Measurements from ENCODE around the gene FAM111A.
"Not testable (repeated sequence)": the region's sequence is repeated elsewhere in the genome, so short reads cannot be mapped to it uniquely, and the experiment has no call there.

The FAM111A gene

DNA sequence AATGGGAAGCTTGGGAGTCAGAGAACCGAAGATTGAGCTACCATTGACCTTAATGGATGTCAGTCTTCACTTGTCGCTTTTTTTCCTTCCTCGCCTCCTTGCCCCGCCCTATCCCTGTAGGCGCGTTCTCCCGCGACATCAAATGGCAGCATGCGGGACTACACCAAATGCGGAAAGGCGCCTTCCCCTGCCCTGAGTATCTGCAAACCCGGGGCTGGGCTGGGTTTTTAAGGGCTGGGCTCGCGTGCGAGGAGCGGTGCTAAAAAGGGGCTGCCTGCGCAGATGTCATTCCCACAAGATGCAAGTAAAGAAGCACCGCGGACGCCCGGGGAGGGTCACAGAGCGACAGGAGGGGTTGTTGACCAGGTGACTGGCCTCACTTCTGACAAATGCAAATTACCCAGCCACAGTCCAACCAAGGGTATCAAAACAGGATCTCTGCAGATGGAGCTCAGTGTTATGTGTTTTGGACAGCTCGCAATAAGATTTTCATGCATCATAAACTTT, 40.3 kb upstream of the FAM111A start:
- Histone ChIP-seq H3K4me1 (ENCODE audit: insufficient read depth, poor library complexity, severe bottlenecking) (no peaks in the 10 kb centered on the region), H3K27ac (ENCODE audit: poor library complexity, severe bottlenecking) (no peak overlapping the region), H3K36me3 (ENCODE audit: low read depth) (no peaks in the 10 kb centered on the region), H3K9me3 (ENCODE audit: severe bottlenecking) (no peaks in the 10 kb centered on the region), H3K27me3 (ENCODE audit: insufficient read depth, poor library complexity, severe bottlenecking) (no peaks in the 10 kb centered on the region), H3K4me3 (ENCODE audit: severe bottlenecking) (peak overlapping the region; percentile 7)
- DNase-seq (ENCODE audit: low spot score): no peak
- peak; percentile 29 for ATAC-seq (ENCODE audit: low read depth)
- TF ChIP-seq, protein P1, sequence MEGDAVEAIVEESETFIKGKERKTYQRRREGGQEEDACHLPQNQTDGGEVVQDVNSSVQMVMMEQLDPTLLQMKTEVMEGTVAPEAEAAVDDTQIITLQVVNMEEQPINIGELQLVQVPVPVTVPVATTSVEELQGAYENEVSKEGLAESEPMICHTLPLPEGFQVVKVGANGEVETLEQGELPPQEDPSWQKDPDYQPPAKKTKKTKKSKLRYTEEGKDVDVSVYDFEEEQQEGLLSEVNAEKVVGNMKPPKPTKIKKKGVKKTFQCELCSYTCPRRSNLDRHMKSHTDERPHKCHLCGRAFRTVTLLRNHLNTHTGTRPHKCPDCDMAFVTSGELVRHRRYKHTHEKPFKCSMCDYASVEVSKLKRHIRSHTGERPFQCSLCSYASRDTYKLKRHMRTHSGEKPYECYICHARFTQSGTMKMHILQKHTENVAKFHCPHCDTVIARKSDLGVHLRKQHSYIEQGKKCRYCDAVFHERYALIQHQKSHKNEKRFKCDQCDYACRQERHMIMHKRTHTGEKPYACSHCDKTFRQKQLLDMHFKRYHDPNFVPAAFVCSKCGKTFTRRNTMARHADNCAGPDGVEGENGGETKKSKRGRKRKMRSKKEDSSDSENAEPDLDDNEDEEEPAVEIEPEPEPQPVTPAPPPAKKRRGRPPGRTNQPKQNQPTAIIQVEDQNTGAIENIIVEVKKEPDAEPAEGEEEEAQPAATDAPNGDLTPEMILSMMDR (IDR thresholded peaks at IDR 0.05; ENCODE audit: poor library complexity, severe bottlenecking): peak; percentile 27

DNA sequence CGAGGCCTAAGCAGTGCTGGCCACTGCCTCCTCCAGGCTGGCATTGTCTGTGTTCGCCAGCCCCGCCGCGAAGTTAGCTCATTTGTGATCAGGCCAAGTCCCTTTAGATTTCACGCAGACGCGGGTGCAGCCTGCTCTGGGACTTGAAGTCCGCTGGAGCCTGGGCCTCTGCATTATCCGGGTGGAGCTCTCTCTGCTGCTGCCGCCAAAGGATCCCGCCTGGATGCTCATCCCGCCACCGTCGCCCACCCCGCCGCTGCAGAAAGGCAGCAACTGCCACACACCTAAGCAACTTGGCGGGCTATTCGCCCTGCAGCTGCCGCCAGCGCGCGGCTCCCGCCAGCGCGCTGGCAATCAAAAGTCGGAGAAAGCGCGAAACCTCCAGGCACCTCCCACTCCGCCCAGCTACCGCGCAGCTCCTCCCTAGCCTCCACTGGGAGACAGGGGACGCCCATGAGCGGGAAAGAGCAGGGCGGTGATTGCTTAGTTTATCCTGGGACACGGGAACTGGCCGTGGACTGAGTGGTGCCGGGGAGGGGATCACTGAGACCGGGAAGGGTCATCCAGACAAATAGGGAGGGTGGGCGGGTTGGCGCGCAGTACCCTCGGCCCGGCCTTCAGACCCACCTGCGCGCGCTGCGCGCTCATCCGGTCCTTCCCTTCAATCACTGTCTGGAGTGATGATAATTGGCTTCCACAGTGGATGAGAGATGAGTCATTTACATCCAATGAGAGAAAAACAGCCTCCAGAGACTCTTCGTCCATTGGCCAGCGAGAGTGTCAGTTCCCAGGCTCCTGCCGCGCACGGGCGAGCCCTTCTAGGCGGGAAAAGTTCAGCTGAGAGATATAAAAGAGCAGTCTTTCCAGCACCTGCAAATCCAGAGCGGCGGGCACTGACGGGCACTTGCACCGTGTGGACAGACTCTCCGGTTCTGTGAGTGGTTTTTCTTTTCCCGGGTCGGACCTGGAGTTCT, 36.0 kb upstream of the FAM111A start, which contains the start of gene FAM111B:
TSS of gene FAM111B (plus strand) at position 875 of the 974 bp plus-strand sequence. CDS start 2,389 bp downstream, outside the sequence.
- peaks cover 33% of the 10 kb centered on the region for H3K36me3 ChIP-seq (ENCODE audit: low read depth)
- peak within 1 kb of the TSS; percentile 35 for H3K4me3 ChIP-seq (ENCODE audit: severe bottlenecking)
- ATAC-seq (ENCODE audit: low read depth) (peak; percentile 93), DNase-seq (ENCODE audit: low spot score) (peak; percentile 91)
- H3K27ac ChIP-seq (ENCODE audit: poor library complexity, severe bottlenecking): peak within 1 kb of the TSS; percentile 55
- TF ChIP-seq, protein P1 (IDR thresholded peaks at IDR 0.05; ENCODE audit: poor library complexity, severe bottlenecking): no peak
- H3K9me3 ChIP-seq (ENCODE audit: severe bottlenecking): no peaks in the 10 kb centered on the region
- H3K27me3 ChIP-seq (ENCODE audit: insufficient read depth, poor library complexity, severe bottlenecking): no peaks in the 10 kb centered on the region
- peaks cover 9% of the 10 kb centered on the region for H3K4me1 ChIP-seq (ENCODE audit: insufficient read depth, poor library complexity, severe bottlenecking)

DNA sequence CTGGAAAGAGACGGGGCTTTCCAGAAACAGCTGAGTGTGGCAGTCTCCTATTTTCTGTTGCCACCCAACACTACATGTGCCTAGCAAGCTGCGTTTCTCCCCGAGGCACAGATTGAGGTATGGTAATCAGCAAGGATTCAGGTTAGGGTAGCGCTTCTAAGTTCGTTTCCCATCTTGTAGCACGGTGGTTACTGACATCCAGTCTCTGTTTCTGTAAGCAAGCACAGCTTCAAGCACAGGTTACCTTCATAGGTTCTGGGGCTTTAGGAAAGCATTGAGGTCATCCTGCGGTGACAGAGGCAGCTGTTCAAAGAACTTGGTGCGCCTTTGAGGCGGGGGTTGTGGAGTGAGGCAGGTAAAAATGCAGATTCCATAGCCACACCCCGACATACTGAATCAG, 34.9 kb upstream of the FAM111A start:
- not testable (repeated sequence) for DNase-seq (ENCODE audit: low spot score); H3K27me3 ChIP-seq (ENCODE audit: insufficient read depth, poor library complexity, severe bottlenecking); H3K9me3 ChIP-seq (ENCODE audit: severe bottlenecking)
- Histone ChIP-seq H3K4me3 (ENCODE audit: severe bottlenecking) (peak overlapping the region; percentile 35), H3K27ac (ENCODE audit: poor library complexity, severe bottlenecking) (peak overlapping the region; percentile 55), H3K36me3 (ENCODE audit: low read depth) (peaks cover 40% of the 10 kb centered on the region), H3K4me1 (ENCODE audit: insufficient read depth, poor library complexity, severe bottlenecking) (peaks cover 11% of the 10 kb centered on the region)
- peak; percentile 5; the same call in 2 of the 3 replicates for ATAC-seq (ENCODE audit: low read depth)

DNA sequence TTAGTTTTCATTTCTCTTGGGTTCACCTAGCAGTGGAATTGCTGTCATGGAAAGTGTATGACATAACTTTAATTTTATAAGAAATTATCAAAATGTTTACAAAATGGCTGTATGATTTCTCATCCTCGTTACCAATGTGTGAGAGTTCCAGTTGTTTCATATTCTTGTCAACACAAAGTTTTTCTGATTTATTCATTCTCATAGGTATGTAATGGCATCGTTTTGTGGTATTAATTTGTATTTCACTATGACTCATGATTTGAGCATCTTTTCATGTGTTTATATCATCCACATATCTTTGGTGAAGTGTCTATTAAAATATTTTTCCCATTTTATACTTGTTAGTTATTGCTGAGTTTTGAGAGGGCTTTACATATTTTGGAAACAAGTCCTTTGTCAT, 30.2 kb upstream of the FAM111A start:
- H3K36me3 ChIP-seq (ENCODE audit: low read depth): peaks cover 81% of the 10 kb centered on the region
- no peak overlapping the region for H3K4me3 ChIP-seq (ENCODE audit: severe bottlenecking)
- H3K9me3 ChIP-seq (ENCODE audit: severe bottlenecking): no peaks in the 10 kb centered on the region
- DNase-seq (ENCODE audit: low spot score) (no peak), ATAC-seq (ENCODE audit: low read depth) (no peak)
- H3K27me3 ChIP-seq (ENCODE audit: insufficient read depth, poor library complexity, severe bottlenecking): no peaks in the 10 kb centered on the region
- TF ChIP-seq, protein P1 (IDR thresholded peaks at IDR 0.05; ENCODE audit: poor library complexity, severe bottlenecking): no peak
- no peak overlapping the region for H3K27ac ChIP-seq (ENCODE audit: poor library complexity, severe bottlenecking)
- H3K4me1 ChIP-seq (ENCODE audit: insufficient read depth, poor library complexity, severe bottlenecking): peaks cover 13% of the 10 kb centered on the region

DNA sequence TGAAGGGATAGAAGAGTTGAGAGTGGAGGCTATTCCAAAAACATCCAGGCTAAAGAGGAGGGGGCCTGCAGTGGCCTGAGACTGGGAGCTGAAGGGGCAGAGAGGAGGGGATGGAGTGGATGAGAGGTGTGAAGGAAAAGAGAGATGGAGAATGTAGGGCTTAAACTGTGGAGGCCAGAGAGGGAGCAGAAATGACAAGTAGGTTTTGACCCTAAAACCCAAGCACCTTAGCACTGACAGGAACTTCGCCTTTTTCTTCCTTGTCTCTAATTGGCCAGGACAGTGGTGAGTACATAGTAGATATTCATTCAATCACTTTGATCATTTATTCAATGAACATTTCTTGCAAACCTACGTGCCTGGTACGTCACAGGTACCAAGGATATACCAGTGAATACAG, 28.3 kb upstream of the FAM111A start:
- ATAC-seq (ENCODE audit: low read depth) (no peak), DNase-seq (ENCODE audit: low spot score) (no peak)
- H3K9me3 ChIP-seq (ENCODE audit: severe bottlenecking): peaks cover 7% of the 10 kb centered on the region
- H3K27ac ChIP-seq (ENCODE audit: poor library complexity, severe bottlenecking): no peak overlapping the region
- H3K27me3 ChIP-seq (ENCODE audit: insufficient read depth, poor library complexity, severe bottlenecking): no peaks in the 10 kb centered on the region
- peaks cover 89% of the 10 kb centered on the region for H3K36me3 ChIP-seq (ENCODE audit: low read depth)
- no peak overlapping the region for H3K4me3 ChIP-seq (ENCODE audit: severe bottlenecking)
- TF ChIP-seq, protein P1 (IDR thresholded peaks at IDR 0.05; ENCODE audit: poor library complexity, severe bottlenecking): no peak
- peaks cover 7% of the 10 kb centered on the region for H3K4me1 ChIP-seq (ENCODE audit: insufficient read depth, poor library complexity, severe bottlenecking)

Measured in RWPE2 (cell line).